ENCODE measurements around the gene MLST8.

Gene MLST8

GRCh38 chr16:2173916-2174315, 31.3 kb upstream of the MLST8 start:
- DNase-seq (ENCODE audit: low spot score): no peak

- no peak for DNase-seq (ENCODE audit: low spot score)
These were observed 30.7 kb upstream of the MLST8 start for GRCh38 chr16:2174396-2175131.

- no peak for DNase-seq (ENCODE audit: low spot score)
These were observed 29.8 kb upstream of the MLST8 start for GRCh38 chr16:2175454-2175853.

GRCh38 chr16:2176047-2176446, 29.2 kb upstream of the MLST8 start:
- no peak for DNase-seq (ENCODE audit: low spot score)

- no peak for DNase-seq (ENCODE audit: low spot score)
These were observed 28.2 kb upstream of the MLST8 start for GRCh38 chr16:2177101-2177500.

GRCh38 chr16:2177561-2177960, 27.7 kb upstream of the MLST8 start:
- no peak for DNase-seq (ENCODE audit: low spot score)

- no peak for DNase-seq (ENCODE audit: low spot score)
These were observed 26.7 kb upstream of the MLST8 start for GRCh38 chr16:2178321-2179106.

GRCh38 chr16:2179107-2179501, 26.1 kb upstream of the MLST8 start:
- no peak for DNase-seq (ENCODE audit: low spot score)

GRCh38 chr16:2179576-2179975, 25.7 kb upstream of the MLST8 start:
- no peak for DNase-seq (ENCODE audit: low spot score)

- no peak for DNase-seq (ENCODE audit: low spot score)
These were observed 24.8 kb upstream of the MLST8 start for GRCh38 chr16:2180461-2180860.

- DNase-seq (ENCODE audit: low spot score): no peak
These were observed 24.0 kb upstream of the MLST8 start for GRCh38 chr16:2180962-2181923.

- no peak for DNase-seq (ENCODE audit: low spot score)
These were observed 23.3 kb upstream of the MLST8 start for GRCh38 chr16:2181952-2182351.

GRCh38 chr16:2183671-2184070, 21.6 kb upstream of the MLST8 start:
- no peak for DNase-seq (ENCODE audit: low spot score)

- DNase-seq (ENCODE audit: low spot score): no peak
These were observed 20.9 kb upstream of the MLST8 start for GRCh38 chr16:2184346-2184745.

GRCh38 chr16:2184962-2185361, 20.3 kb upstream of the MLST8 start:
- DNase-seq (ENCODE audit: low spot score): no peak

- no peak for DNase-seq (ENCODE audit: low spot score)
These were observed 19.2 kb upstream of the MLST8 start for GRCh38 chr16:2186064-2186463.

GRCh38 chr16:2186505-2186904, 18.7 kb upstream of the MLST8 start:
- DNase-seq (ENCODE audit: low spot score): no peak

GRCh38 chr16:2187212-2187611, 18.0 kb upstream of the MLST8 start:
- no peak for DNase-seq (ENCODE audit: low spot score)

- no peak for DNase-seq (ENCODE audit: low spot score)
These were observed 16.9 kb upstream of the MLST8 start for GRCh38 chr16:2188395-2188794.

GRCh38 chr16:2189252-2189893, 15.9 kb upstream of the MLST8 start:
- DNase-seq (ENCODE audit: low spot score): no peak

GRCh38 chr16:2190002-2190658, 15.1 kb upstream of the MLST8 start:
- no peak for DNase-seq (ENCODE audit: low spot score)
